Muscle of leg (tissue), 11 donors: Measurements from ENCODE around the gene CHTF8. TPM values are rescaled to one million over a fixed set of nuclear protein-coding genes. Genes with fewer than 3 reads are reported as not detected.

Experiments used
- DNase-seq: peaks from one replicate; pipeline ENCODE4 v3.0.0; 2013
- H3K27ac ChIP-seq: one replicate; pipeline ENCODE4 v1.5.1; 2013; ENCODE audit warnings: mild to moderate bottlenecking, low read length, control low read depth
- H3K27me3 ChIP-seq: one replicate; pipeline ENCODE4 v1.6.1; 2013; ENCODE audit warnings: low read length; ENCODE audit not compliant: control insufficient read depth, insufficient read depth
- H3K36me3 ChIP-seq: one replicate; pipeline ENCODE4 v1.6.1; 2013; ENCODE audit warnings: low read length; ENCODE audit not compliant: control insufficient read depth, insufficient read depth
- H3K4me1 ChIP-seq: one replicate; pipeline ENCODE4 v1.6.1; 2013; ENCODE audit warnings: low read length; ENCODE audit not compliant: control insufficient read depth, insufficient read depth
- H3K4me3 ChIP-seq: one replicate; pipeline ENCODE4 v1.5.1; 2013; ENCODE audit warnings: low read length, control low read depth
- H3K9me3 ChIP-seq: replicated peaks from 2 replicates; pipeline ENCODE4 v1.6.1; 2013; ENCODE audit warnings: low read depth, low read length; ENCODE audit not compliant: control insufficient read depth
- WGBS: methylation state at CpG from one replicate; pipeline ENCODE4 v1.1.5; 2013; ENCODE audit warnings: missing lambda C conversion rate; ENCODE audit not compliant: insufficient coverage; 5-methylcytosine and 5-hydroxymethylcytosine counted together
- polyA plus RNA-seq, 8 donors: library from polyadenylated mRNA; unstranded; fragments of 120-200 nt; gene quantifications; one replicate each; pipeline versions ENCODE4 v1.2.1 to v1.2.3, GENCODE V29; 2013; ENCODE audit warnings: inconsistent platforms in 1 of 8, low replicate concordance in 1 of 8; ENCODE audit not compliant: insufficient read length in 8 of 8, insufficient read depth in 1 of 8
- total RNA-seq: library from RNA; stranded (reverse); fragments of 120-200 nt; gene quantifications from one replicate; pipeline ENCODE4 v1.2.4, GENCODE V29; 2013

Gene CHTF8
- total and polyA plus RNA-seq, 9 donors: 27.1 to 83.2 (median 67.3) TPM

DNA sequence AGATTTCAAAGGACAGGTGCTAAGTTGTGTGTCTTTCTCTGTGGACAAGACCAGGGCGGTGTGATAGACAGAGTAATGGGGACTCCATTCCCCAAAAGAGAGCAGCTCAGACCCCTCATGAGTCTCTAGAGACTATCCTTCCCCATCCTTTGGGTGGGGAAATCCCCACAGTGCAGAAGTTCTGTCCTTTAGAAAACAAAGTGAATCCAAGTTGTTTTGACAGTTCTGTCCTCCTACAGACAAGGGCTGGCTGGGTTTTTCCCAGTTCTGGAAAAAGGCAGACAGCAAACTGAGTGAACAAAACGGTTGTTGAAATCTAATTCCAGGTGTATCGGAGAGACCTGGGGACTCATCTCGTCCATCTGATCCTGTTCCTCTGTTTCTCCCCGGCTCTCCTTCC, 37.9 kb downstream of the CHTF8 start:
- H3K36me3 ChIP-seq: no peaks in the 10 kb centered on the region
- H3K9me3 ChIP-seq: no peaks in the 10 kb centered on the region
- no peaks in the 10 kb centered on the region for H3K4me1 ChIP-seq
- peaks cover 3% of the 10 kb centered on the region for H3K27me3 ChIP-seq
- H3K27ac ChIP-seq: no peak overlapping the region
- no peak overlapping the region for H3K4me3 ChIP-seq
- no peak for DNase-seq
- WGBS: 73% methylated on average over 4 of the region's 5 CpGs

DNA sequence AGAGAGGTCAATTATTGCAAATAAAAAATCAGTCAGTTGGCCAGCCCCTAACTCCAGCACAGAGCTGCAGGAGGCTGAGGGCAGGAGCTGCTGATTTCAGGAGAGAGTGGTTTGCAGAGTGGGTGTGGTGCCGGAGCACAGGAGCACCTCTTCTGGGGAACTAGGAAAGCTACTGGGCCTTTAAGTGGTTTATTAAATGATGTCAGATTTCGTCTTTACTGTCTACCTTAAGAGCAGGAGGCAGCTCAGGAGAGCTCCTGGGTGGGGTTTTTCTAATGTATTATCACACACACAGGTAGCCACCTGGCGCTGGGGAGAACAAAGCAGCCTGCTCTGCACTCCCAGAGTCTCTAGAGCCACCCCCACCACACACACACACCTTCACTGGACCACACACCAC, 38.4 kb downstream of the CHTF8 start:
- DNase-seq: no peak
- Histone ChIP-seq H3K9me3 (no peaks in the 10 kb centered on the region), H3K27ac (no peak overlapping the region), H3K4me1 (no peaks in the 10 kb centered on the region), H3K4me3 (no peak overlapping the region), H3K36me3 (no peaks in the 10 kb centered on the region), H3K27me3 (peaks cover 3% of the 10 kb centered on the region)
- 43% methylated on average over 1 of the region's 3 CpGs for WGBS

DNA sequence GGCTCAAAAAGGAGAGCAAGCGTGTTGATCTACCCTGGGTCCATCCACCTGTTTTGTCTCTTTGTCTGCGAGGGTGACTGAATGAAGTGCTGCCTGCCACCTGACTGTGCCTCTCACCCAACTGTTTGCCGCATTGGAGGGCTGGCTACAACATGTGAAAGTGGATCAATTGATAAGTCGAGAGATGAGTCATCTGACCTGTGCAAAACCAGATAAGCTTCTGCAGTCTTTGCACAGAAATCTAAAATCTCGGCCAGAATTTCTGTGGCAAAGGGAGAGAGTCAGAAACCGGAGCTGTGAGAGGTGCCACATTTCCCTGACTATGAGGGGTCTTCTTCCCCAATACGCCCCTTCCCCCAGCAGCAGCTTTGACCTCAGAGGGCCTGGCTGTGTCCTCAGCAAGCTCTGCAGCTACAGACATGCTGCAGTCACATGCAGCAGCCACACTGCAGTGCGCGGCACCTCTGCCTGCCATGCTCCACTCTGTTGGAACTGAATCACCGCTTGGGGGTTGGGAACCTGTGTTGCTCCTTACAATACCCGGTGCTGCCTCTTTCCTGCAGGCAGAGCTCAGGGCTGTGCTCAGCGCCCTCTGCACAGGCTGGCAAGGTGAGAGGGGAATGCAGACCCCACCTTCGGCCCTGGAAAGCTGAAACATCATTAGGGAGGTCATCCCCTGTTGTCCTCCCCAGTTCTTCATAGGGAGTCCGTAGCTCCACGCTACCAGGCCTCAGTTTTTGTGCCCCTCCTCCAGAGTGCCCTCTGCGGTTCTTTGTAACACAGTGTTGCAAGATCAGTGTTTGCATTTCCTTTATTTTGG, 43.1 kb downstream of the CHTF8 start:
- H3K4me1 ChIP-seq: peaks cover 2% of the 10 kb centered on the region
- no peak overlapping the region for H3K4me3 ChIP-seq
- peak overlapping the region; percentile 13 for H3K27ac ChIP-seq
- WGBS: 28% methylated on average over 11 of the region's 16 CpGs
- H3K36me3 ChIP-seq: no peaks in the 10 kb centered on the region
- no peak for DNase-seq
- H3K9me3 ChIP-seq: no peaks in the 10 kb centered on the region
- H3K27me3 ChIP-seq: no peaks in the 10 kb centered on the region

DNA sequence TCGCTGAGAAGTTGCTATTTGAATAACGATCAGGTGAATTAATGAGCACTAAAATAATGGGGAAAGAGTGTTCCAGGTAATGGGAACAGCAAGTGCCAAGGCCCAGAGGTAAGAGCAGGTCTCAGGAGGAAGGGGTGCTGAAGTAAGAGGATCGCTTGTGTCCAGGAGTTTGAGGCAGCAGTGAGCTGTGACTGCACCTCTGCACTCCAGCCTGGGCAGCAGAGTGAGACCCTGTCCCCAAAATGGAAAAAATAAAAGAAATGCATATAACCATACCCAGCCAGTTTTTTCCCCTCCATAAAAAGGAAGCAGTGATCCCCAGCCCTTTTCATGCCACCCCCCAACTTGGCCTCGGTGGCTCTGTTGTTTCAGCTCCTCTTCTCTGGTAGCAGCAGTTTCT, 43.7 kb downstream of the CHTF8 start:
- DNase-seq: no peak
- peaks cover 2% of the 10 kb centered on the region for H3K4me1 ChIP-seq
- H3K36me3 ChIP-seq: no peaks in the 10 kb centered on the region
- H3K9me3 ChIP-seq: no peaks in the 10 kb centered on the region
- H3K27ac ChIP-seq: peak overlapping the region; percentile 13
- no peaks in the 10 kb centered on the region for H3K27me3 ChIP-seq
- 74% methylated on average over 4 of the region's 4 CpGs for WGBS
- H3K4me3 ChIP-seq: no peak overlapping the region

DNA sequence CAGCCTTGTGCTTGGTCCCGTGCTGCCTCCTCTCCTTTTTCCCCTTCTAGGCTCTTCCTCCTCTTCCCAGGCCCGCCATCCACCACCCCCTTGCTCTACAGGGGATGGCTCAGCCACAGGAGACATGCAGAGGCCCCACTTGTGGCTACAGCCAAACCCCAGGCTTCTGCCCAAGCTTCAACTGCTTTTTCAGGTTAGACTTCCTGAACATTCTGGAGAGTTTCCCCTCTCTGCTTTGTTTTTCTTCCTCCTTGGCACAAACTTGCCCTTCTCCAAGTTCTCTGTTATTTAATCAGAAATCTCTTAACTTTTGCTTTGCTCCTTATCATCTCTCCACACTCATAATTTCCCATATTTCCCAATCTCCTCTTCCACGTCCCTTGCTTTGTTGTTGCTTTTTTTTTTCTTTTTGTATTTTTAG, 45.2 kb downstream of the CHTF8 start:
- Histone ChIP-seq H3K36me3 (no peaks in the 10 kb centered on the region), H3K4me1 (peaks cover 2% of the 10 kb centered on the region), H3K27me3 (no peaks in the 10 kb centered on the region), H3K4me3 (no peak overlapping the region), H3K9me3 (no peaks in the 10 kb centered on the region), H3K27ac (no peak overlapping the region)
- no peak for DNase-seq
- 58% methylated on average over 2 of the region's 3 CpGs for WGBS

DNA sequence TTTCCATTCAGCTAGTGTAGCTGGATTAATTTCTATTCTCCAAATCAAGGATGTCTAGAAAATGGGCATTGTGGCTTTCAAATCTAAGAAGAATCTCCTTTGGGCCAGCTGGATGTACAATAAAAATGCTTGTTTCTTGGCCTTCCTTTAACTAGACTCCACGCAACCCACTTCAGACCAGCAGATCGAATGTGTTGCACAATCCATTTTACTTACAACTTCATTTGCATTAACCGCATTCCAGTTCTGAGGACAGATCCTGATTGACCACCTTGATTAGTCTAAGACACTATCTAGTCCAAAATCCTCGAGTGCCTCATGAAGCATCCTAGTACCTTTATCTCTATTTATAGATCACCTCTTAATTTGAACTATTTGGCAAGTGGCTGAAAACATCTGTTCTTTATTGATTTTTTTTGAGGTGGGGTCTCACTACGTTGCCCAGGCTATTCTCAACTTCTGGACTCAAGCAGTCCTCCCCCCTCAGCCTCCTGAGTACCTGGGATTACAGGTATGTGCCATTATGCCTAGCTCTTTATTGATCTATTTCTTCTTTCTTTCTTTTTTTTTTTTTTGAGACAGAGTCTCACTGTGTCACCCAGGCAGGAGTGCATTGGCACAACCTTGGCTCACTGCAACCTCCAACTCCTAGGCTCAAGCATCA, 47.2 kb downstream of the CHTF8 start:
- no peaks in the 10 kb centered on the region for H3K27me3 ChIP-seq
- H3K4me1 ChIP-seq: peaks cover 2% of the 10 kb centered on the region
- H3K27ac ChIP-seq: no peak overlapping the region
- H3K9me3 ChIP-seq: no peaks in the 10 kb centered on the region
- 88% methylated on average over 3 of the region's 5 CpGs for WGBS
- DNase-seq: no peak
- H3K36me3 ChIP-seq: no peaks in the 10 kb centered on the region
- H3K4me3 ChIP-seq: no peak overlapping the region

DNA sequence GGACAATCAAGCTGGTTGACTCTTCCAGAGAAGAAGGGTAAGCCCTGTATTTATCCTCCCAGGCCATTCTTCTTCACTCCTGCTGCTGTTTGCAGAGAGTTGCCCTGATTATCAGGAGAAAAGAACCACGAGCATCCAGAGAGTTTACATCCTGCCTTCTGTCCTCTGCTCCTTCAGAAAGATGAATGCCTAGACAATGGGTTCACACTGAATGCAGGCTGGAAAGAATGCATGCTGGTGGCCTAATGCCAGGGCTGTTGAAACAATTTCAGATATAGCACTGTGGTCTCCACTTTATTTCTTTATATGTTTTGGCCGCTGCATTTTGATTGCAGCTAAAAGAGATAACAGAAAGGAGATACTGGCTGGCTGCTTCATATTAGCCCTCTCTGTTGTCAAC, 48.1 kb downstream of the CHTF8 start:
- Histone ChIP-seq H3K27me3 (no peaks in the 10 kb centered on the region), H3K9me3 (no peaks in the 10 kb centered on the region), H3K4me3 (no peak overlapping the region), H3K36me3 (no peaks in the 10 kb centered on the region), H3K27ac (no peak overlapping the region), H3K4me1 (peaks cover 2% of the 10 kb centered on the region)
- WGBS: 50% methylated on average over 1 of the region's 2 CpGs
- DNase-seq: no peak

DNA sequence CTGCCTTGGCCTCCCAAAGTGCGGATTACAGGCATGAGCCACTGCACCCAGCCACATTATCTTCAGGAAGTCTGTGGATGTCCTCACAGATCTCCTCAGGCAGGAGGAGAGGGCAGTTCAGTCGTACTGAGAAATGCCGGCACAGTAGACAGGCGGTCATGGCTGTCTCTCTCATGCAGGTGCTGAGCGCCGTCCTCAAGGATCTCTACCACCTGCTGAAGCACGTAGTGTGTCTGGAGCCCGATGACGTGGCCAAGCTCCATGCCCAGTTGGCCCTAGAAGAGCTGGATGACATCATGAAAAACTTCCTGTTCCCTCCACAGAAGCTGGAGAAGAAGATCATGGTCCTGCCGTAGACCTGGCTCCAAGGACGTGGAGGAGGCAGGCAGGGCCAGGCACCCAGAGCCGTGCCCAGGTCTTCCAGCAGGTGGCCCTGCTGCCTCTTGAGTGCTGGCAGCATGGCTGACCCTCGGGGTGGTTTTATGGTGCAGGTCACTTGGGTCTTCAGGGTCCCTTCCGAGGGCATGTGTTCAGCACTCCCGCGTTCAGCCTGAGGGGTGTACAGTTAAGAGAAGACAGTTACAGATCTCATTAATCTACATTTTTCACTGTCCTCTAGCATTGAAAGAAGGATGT, 49.0 kb downstream of the CHTF8 start:
- no peak overlapping the region for H3K27ac ChIP-seq
- no peaks in the 10 kb centered on the region for H3K27me3 ChIP-seq
- H3K4me3 ChIP-seq: no peak overlapping the region
- WGBS: 91% methylated on average over 11 of the region's 16 CpGs
- DNase-seq: no peak
- H3K36me3 ChIP-seq: no peaks in the 10 kb centered on the region
- no peaks in the 10 kb centered on the region for H3K9me3 ChIP-seq
- peaks cover 2% of the 10 kb centered on the region for H3K4me1 ChIP-seq

DNA sequence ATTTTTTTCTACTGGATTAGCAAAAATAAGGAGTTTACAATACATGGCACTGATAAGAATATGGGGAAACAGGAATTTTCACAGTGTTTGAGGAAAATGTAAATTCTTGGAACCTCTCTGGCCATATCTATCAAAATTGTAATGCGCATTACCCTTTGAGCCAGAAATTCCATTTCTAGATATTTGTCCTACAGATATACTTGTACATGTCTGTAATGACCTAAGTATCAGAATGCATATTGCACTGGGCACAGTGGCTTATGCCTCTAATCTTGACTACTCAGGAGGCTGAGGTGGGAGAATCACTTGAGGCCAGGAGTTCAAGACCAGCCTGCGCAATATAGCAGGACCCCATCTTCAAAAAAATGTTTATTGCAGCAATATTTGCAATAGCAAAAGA, 52.7 kb downstream of the CHTF8 start:
- Histone ChIP-seq H3K27ac (no peak overlapping the region), H3K4me1 (no peaks in the 10 kb centered on the region), H3K27me3 (no peaks in the 10 kb centered on the region), H3K36me3 (no peaks in the 10 kb centered on the region), H3K9me3 (no peaks in the 10 kb centered on the region), H3K4me3 (no peak overlapping the region)
- no peak for DNase-seq
- no CpG with 5 or more reads among the region's 2 CpGs for WGBS

DNA sequence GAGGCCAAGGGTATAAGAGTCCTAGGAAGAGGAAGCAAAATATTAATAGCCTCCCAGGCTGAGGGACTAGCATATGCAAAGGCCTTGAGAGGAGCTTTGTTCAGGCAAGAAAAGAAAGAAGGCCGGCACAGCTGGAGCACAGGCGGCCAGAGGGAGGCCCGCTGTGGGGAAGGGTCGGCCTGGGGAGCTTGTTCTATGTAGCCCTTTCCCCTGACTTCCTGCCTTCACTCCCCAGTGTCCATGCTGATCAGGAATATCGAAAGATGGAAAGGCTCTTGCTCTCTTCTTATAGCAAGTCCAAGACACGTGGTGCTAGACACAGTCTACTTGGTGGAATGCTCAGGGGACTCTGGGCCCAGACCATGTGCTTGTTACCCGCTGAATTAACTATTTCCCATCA, 54.3 kb downstream of the CHTF8 start:
- Histone ChIP-seq H3K9me3 (no peaks in the 10 kb centered on the region), H3K27me3 (no peaks in the 10 kb centered on the region), H3K36me3 (no peaks in the 10 kb centered on the region), H3K27ac (no peak overlapping the region), H3K4me3 (no peak overlapping the region), H3K4me1 (no peaks in the 10 kb centered on the region)
- 23% methylated on average over 4 of the region's 7 CpGs for WGBS
- no peak for DNase-seq
